DMS53 (cell line): ENCODE results near the gene FGF2.
A peak's percentile ranks its signal among the peaks of the same experiment; 100 is the strongest.
"Not testable (repeated sequence)": the region's sequence is repeated elsewhere in the genome, so short reads cannot be mapped to it uniquely, and the experiment has no call there.

Experiments
- DNase-seq: peaks from one replicate; lab custom pipeline; 2025; lab: John Stamatoyannopoulos, UW

Gene FGF2

GRCh38 chr4:122847931-122848330 is 21.3 kb downstream of the FGF2 start:
- DNase-seq, result no peak

GRCh38 chr4:122849789-122850188 is 23.2 kb downstream of the FGF2 start:
- not testable (repeated sequence) for DNase-seq

GRCh38 chr4:122851568-122851967 is 24.9 kb downstream of the FGF2 start:
- DNase-seq, result no peak

- DNase-seq, result no peak
Observed at GRCh38 chr4:122854447-122855352, 28.1 kb downstream of the FGF2 start.

- no peak for DNase-seq
Observed at GRCh38 chr4:122855353-122855890, 28.8 kb downstream of the FGF2 start.

GRCh38 chr4:122857160-122857559 is 30.5 kb downstream of the FGF2 start:
- DNase-seq, result no peak

GRCh38 chr4:122858705-122859104 is 32.1 kb downstream of the FGF2 start:
- no peak for DNase-seq

GRCh38 chr4:122861172-122861943 is 34.7 kb downstream of the FGF2 start:
- DNase-seq, result no peak

GRCh38 chr4:122863639-122864038 is 37.0 kb downstream of the FGF2 start:
- no peak for DNase-seq

- DNase-seq, result no peak
Observed at GRCh38 chr4:122865425-122865824, 38.8 kb downstream of the FGF2 start.

- not testable (repeated sequence) for DNase-seq
Observed at GRCh38 chr4:122868235-122868634, 41.6 kb downstream of the FGF2 start.

GRCh38 chr4:122873146-122873545 is 46.5 kb downstream of the FGF2 start:
- no peak for DNase-seq

GRCh38 chr4:122873821-122874593 is 47.4 kb downstream of the FGF2 start:
- peak; percentile 18 for DNase-seq

GRCh38 chr4:122875949-122876348 is 49.3 kb downstream of the FGF2 start:
- no peak for DNase-seq

GRCh38 chr4:122876456-122876855 is 49.8 kb downstream of the FGF2 start:
- DNase-seq, result no peak

GRCh38 chr4:122879001-122879400 is 52.4 kb downstream of the FGF2 start:
- DNase-seq, result no peak

GRCh38 chr4:122882857-122883735 is 56.5 kb downstream of the FGF2 start:
- DNase-seq, result no peak

GRCh38 chr4:122884499-122884898 is 57.9 kb downstream of the FGF2 start:
- no peak for DNase-seq

GRCh38 chr4:122889726-122890125 is 63.1 kb downstream of the FGF2 start:
- DNase-seq, result no peak

- no peak for DNase-seq
Observed at GRCh38 chr4:122890147-122890795, 63.6 kb downstream of the FGF2 start.
